IMR-90 (cell line): Measurements from ENCODE around the gene IGF2BP1. TPM values are rescaled to one million over a fixed set of nuclear protein-coding genes. Genes with fewer than 3 reads are reported as not detected.

Source experiments
- ATAC-seq: fragments of 200-7000 bp; cut with Tn5 transposase; 2 replicates; pipeline ENCODE4 v1.9.1; 2020; ENCODE audit warnings: low read depth, mild to moderate bottlenecking, moderate library complexity
- BruUV-seq: library from RNA; stranded (reverse); fragments of 400-500 nt; replicated peaks from 2 replicates; lab custom pipeline; 2021; lab: Mats Ljungman, UMichigan
- CTCF ChIA-PET: fragments of 300-600 bp; formaldehyde crosslinking; extraction: SDS; loops from one replicate; lab custom pipeline; 2021; ENCODE audit warnings: antibody characterized with exemption; lab: Yijun Ruan, JAX
- POLR2A ChIA-PET: fragments of 300-600 bp; sonication (Branson Sonifier 250); formaldehyde crosslinking; loops from one replicate; lab custom pipeline; 2022; ENCODE audit warnings: antibody characterized with exemption; ENCODE audit not compliant: unreplicated experiment; lab: Charles Lee
- DNase-seq: peaks from one replicate; pipeline ENCODE4 v3.0.0; 2013
- H2AFZ ChIP-seq: replicated peaks from 2 replicates; pipeline ENCODE3; 2013; ENCODE audit warnings: low read length, mild to moderate bottlenecking; ENCODE audit not compliant: poor library complexity
- H2AK5ac ChIP-seq: 2 replicates; pipeline ENCODE4 v1.6.1; 2013; ENCODE audit warnings: low read depth, low read length, inconsistent platforms
- H2AK9ac ChIP-seq: replicated peaks from 2 replicates; pipeline ENCODE3; 2013; ENCODE audit warnings: mild to moderate bottlenecking, low read depth, low read length, moderate library complexity; ENCODE audit not compliant: poor library complexity
- H2BK120ac ChIP-seq: 2 replicates; pipeline ENCODE4 v1.6.1; 2013; ENCODE audit warnings: low read depth, low read length, inconsistent platforms
- H2BK15ac ChIP-seq: 3 replicates; pipeline ENCODE4 v1.6.1; 2013; ENCODE audit warnings: low read depth, low read length, inconsistent platforms
- H2BK20ac ChIP-seq: 2 replicates; pipeline ENCODE4 v1.6.1; 2013; ENCODE audit warnings: low read depth, mild to moderate bottlenecking, inconsistent platforms, low read length, moderate library complexity
- H2BK5ac ChIP-seq: 2 replicates; pipeline ENCODE4 v1.6.1; 2013; ENCODE audit warnings: mild to moderate bottlenecking, low read depth, low read length, inconsistent platforms; ENCODE audit not compliant: poor library complexity, severe bottlenecking
- H3K14ac ChIP-seq: replicated peaks from 2 replicates; pipeline ENCODE4 v1.6.1; 2013; ENCODE audit warnings: low read depth, low read length, inconsistent platforms
- H3K18ac ChIP-seq: 2 replicates; pipeline ENCODE4 v1.6.1; 2013; ENCODE audit warnings: low read depth, low read length, control low read depth
- H3K23ac ChIP-seq: 2 replicates; pipeline ENCODE4 v1.6.1; 2013; ENCODE audit warnings: low read depth, low read length, inconsistent platforms
- H3K27ac ChIP-seq: 2 replicates; pipeline ENCODE4 v1.5.1; 2013; ENCODE audit warnings: mild to moderate bottlenecking, control low read depth, low read length; ENCODE audit not compliant: insufficient read depth
- H3K27me3 ChIP-seq: 2 replicates; pipeline ENCODE4 v1.6.1; 2013; ENCODE audit warnings: low read length; ENCODE audit not compliant: control insufficient read depth, insufficient read depth
- H3K36me3 ChIP-seq: 2 replicates; pipeline ENCODE4 v1.6.1; 2013; ENCODE audit warnings: low read length, mixed read lengths; ENCODE audit not compliant: control insufficient read depth, insufficient read depth
- H3K4ac ChIP-seq: 2 replicates; pipeline ENCODE4 v1.6.1; 2013; ENCODE audit warnings: low read depth, low read length, inconsistent platforms
- H3K4me1 ChIP-seq: 2 replicates; pipeline ENCODE4 v1.6.1; 2013; ENCODE audit warnings: low read length, mixed read lengths; ENCODE audit not compliant: control insufficient read depth, insufficient read depth
- H3K4me2 ChIP-seq: 2 replicates; pipeline ENCODE4 v1.6.1; 2013; ENCODE audit warnings: low read depth, mild to moderate bottlenecking, control low read depth, low read length, moderate library complexity
- H3K4me3 ChIP-seq: 2 replicates; pipeline ENCODE4 v1.5.1; 2013; ENCODE audit warnings: low read depth, mild to moderate bottlenecking, control low read depth, low read length, moderate library complexity; ENCODE audit not compliant: insufficient read depth
- H3K56ac ChIP-seq: 2 replicates; pipeline ENCODE4 v1.6.1; 2013; ENCODE audit warnings: low read length, inconsistent platforms; ENCODE audit not compliant: insufficient read depth; ENCODE audit errors: extremely low read depth
- H3K79me1 ChIP-seq, 2 experiments: 2 replicates each; pipeline ENCODE4 v1.6.1; 2013; ENCODE audit warnings: low read length in 2 of 2, inconsistent platforms in 1 of 2, low read depth in 1 of 2
- H3K9ac ChIP-seq: 2 replicates; pipeline ENCODE4 v1.6.1; 2013; ENCODE audit warnings: low read depth, low read length, control low read depth
- H3K9me1 ChIP-seq: 2 replicates; pipeline ENCODE4 v1.6.1; 2013; ENCODE audit warnings: low read length, inconsistent platforms; ENCODE audit not compliant: insufficient read depth
- H3K9me3 ChIP-seq: 2 replicates; pipeline ENCODE4 v1.6.1; 2013; ENCODE audit warnings: low read length; ENCODE audit not compliant: control insufficient read depth, insufficient read depth
- H4K20me1 ChIP-seq: 2 replicates; pipeline ENCODE4 v1.6.1; 2013; ENCODE audit warnings: low read length, inconsistent platforms; ENCODE audit not compliant: insufficient read depth
- H4K5ac ChIP-seq: 2 replicates; pipeline ENCODE4 v1.6.1; 2013; ENCODE audit warnings: mild to moderate bottlenecking, low read depth, low read length, control low read depth
- H4K8ac ChIP-seq, 2 experiments: 2 replicates each; pipeline ENCODE4 v1.6.1; 2013; ENCODE audit warnings: low read depth in 2 of 2, low read length in 2 of 2, control low read depth in 1 of 2, inconsistent platforms in 1 of 2
- H4K91ac ChIP-seq: 2 replicates; pipeline ENCODE4 v1.6.1; 2013; ENCODE audit warnings: low read depth, low read length, inconsistent platforms; ENCODE audit not compliant: insufficient read depth
- BHLHE40 ChIP-seq: fragments of 150-350 bp; IDR thresholded peaks from 2 replicates; pipeline ENCODE4 v1.6.1; 2016; ENCODE audit warnings: mild to moderate bottlenecking, low read depth, low read length
- CEBPB ChIP-seq: IDR thresholded peaks from 2 replicates; pipeline ENCODE4 v1.6.1; 2012; ENCODE audit warnings: low read depth, low read length, improper control_type of control experiment
- CHD1 ChIP-seq: IDR thresholded peaks from 2 replicates; pipeline ENCODE4 v1.6.1; 2012; ENCODE audit warnings: low read depth, low read length, improper control_type of control experiment
- CTCF ChIP-seq: conservative IDR thresholded peaks from 2 replicates; pipeline ENCODE4 v1.5.1; 2012; ENCODE audit warnings: mild to moderate bottlenecking, low read depth, low read length, improper control_type of control experiment
- ELK1 ChIP-seq: fragments of 150-350 bp; IDR thresholded peaks from 2 replicates; pipeline ENCODE4 v1.6.1; 2016; ENCODE audit warnings: low read depth, mild to moderate bottlenecking, low read length, moderate library complexity, borderline replicate concordance
- FOS ChIP-seq: fragments of 150-350 bp; IDR thresholded peaks from 2 replicates; pipeline ENCODE4 v1.6.1; 2016; ENCODE audit warnings: low read depth, low read length
- MAFK ChIP-seq: IDR thresholded peaks from 2 replicates; pipeline ENCODE4 v1.6.1; 2012; ENCODE audit warnings: low read depth, low read length, improper control_type of control experiment
- MAZ ChIP-seq: IDR thresholded peaks from 2 replicates; pipeline ENCODE4 v1.6.1; 2012; ENCODE audit warnings: low read depth, mild to moderate bottlenecking, low read length, improper control_type of control experiment, moderate library complexity, borderline replicate concordance
- MXI1 ChIP-seq: IDR thresholded peaks from 2 replicates; pipeline ENCODE4 v1.6.1; 2012; ENCODE audit warnings: low read depth, mild to moderate bottlenecking, low read length, moderate library complexity, borderline replicate concordance
- NFE2L2 ChIP-seq: fragments of 150-350 bp; IDR thresholded peaks from 2 replicates; pipeline ENCODE4 v1.6.1; 2016; ENCODE audit warnings: low read depth, mild to moderate bottlenecking, low read length
- POLR2A ChIP-seq: IDR thresholded peaks from 2 replicates; pipeline ENCODE4 v1.6.1; 2012; ENCODE audit warnings: mild to moderate bottlenecking, low read depth, low read length
- RAD21 ChIP-seq: IDR thresholded peaks from 2 replicates; pipeline ENCODE4 v1.6.1; 2012; ENCODE audit warnings: low read length, improper control_type of control experiment
- RFX5 ChIP-seq: IDR thresholded peaks from 2 replicates; pipeline ENCODE4 v1.8.0; 2012; ENCODE audit warnings: low read depth, mild to moderate bottlenecking, low read length, moderate library complexity
- USF2 ChIP-seq: fragments of 150-350 bp; IDR thresholded peaks from 2 replicates; pipeline ENCODE4 v1.6.1; 2017; ENCODE audit warnings: mild to moderate bottlenecking, antibody characterized with exemption, low read length, low read depth
- WGBS, 2 experiments: methylation state at CpG; one replicate each; pipeline versions ENCODE4 v1.1.5 to v1.1.7; 2013; ENCODE audit warnings: missing lambda C conversion rate in 2 of 2; ENCODE audit not compliant: insufficient read length in 1 of 2; ENCODE audit errors: extremely low coverage in 2 of 2; 5-methylcytosine and 5-hydroxymethylcytosine counted together
- dilution Hi-C: fragments of 300-500 bp; cut with HindIII; formaldehyde crosslinking; loops from one replicate; pipeline ENCODE4 v1.14.3; 2018; ENCODE audit warnings: low sequenced_read_pairs; ENCODE audit not compliant: unreplicated experiment
- in situ Hi-C: fragments of 300-500 bp; cut with MboI; formaldehyde crosslinking; loops from 3 replicates; pipeline ENCODE4 v1.14.3; 2019; ENCODE audit warnings: low sequenced_read_pairs, inconsistent platforms, mixed read lengths
- intact Hi-C: fragments of 100-400 bp; cut with micrococcal nuclease; formaldehyde crosslinking; loops from 2 replicates; pipeline ENCODE4 v1.10.0; 2022
- polyA plus RNA-seq, 3 experiments: library from polyadenylated mRNA; depleted of rRNA; stranded (reverse); fragments of >200 nt; gene quantifications; 2 replicates each; pipeline ENCODE4 v1.2.3, GENCODE V29; 2012; ENCODE audit warnings: low replicate concordance in 1 of 3
- total RNA-seq: library from RNA; depleted of rRNA; stranded (reverse); fragments of >200 nt; gene quantifications from 2 replicates; pipeline ENCODE4 v1.2.3, GENCODE V29; 2012

Gene IGF2BP1
- total and polyA plus RNA-seq, 2 of the 4 experiments (the other 2 are of a cell fraction) = 10.2 to 13.1 TPM

DNA sequence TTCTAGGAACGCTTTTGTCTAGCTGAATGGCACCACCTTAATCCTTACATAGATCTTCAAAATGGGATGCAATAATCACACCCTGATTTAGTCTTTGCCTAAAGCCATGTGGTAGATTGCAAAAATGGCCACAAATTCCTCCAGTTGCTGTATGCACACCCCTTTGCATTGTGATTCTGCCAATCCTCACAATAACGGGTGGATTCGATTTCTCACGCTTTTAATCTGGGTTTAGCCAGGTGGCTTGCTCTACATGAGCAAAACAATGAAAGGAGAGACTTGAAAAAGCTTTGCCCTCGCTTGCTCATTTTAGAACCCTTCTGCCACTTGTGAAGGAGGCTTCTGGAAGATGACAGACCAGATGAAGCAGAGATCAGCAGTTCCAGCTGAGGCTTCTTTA lies 85.0 kb downstream of the IGF2BP1 start:
- no peak overlapping the region for H3K4me3 ChIP-seq
- H3K18ac ChIP-seq = no peak overlapping the region
- peaks cover 4% of the 10 kb centered on the region; the same call in 1 of the 2 replicates for H3K9me1 ChIP-seq
- no peak overlapping the region for H3K4ac ChIP-seq
- WGBS, 2 experiments = no CpG with 5 or more reads among the region's 5 CpGs
- H2AFZ ChIP-seq = no peak overlapping the region
- DNase-seq = no peak
- H3K36me3 ChIP-seq = no peaks in the 10 kb centered on the region
- CTCF ChIA-PET = no interaction called here
- H4K91ac ChIP-seq = no peak overlapping the region
- intact Hi-C loops = no loop called here
- H2BK15ac ChIP-seq = no peak overlapping the region
- H2BK5ac ChIP-seq = no peak overlapping the region
- H3K9ac ChIP-seq = no peak overlapping the region
- TF ChIP-seq ELK1 (no peak), CTCF (no peak), USF2 (no peak), CHD1 (no peak), FOS (no peak), RAD21 (no peak), MAFK (no peak), NFE2L2 (no peak), MAZ (no peak), CEBPB (no peak), MXI1 (no peak), BHLHE40 (no peak), RFX5 (no peak), POLR2A (no peak)
- no peak overlapping the region for H2AK9ac ChIP-seq
- peaks cover 16% of the 10 kb centered on the region for H3K27me3 ChIP-seq
- H3K27ac ChIP-seq = no peak overlapping the region
- H2BK20ac ChIP-seq = no peak overlapping the region
- no peak overlapping the region for H4K8ac ChIP-seq
- H3K56ac ChIP-seq = no peak overlapping the region
- POLR2A ChIA-PET = no interaction called here
- H3K79me1 ChIP-seq = no peaks in the 10 kb centered on the region
- no peak overlapping the region for H3K4me2 ChIP-seq
- no peak overlapping the region for H4K5ac ChIP-seq
- H3K9me3 ChIP-seq = 0 out of 2 replicates have a peak, but pooled peaks cover 2% of the 10 kb centered on the region
- H3K23ac ChIP-seq = no peak overlapping the region
- peaks cover 8% of the 10 kb centered on the region for H3K4me1 ChIP-seq
- BruUV-seq = no TSS peak
- in situ Hi-C loops = no loop called here
- H3K14ac ChIP-seq = no peak overlapping the region
- ATAC-seq = no peak
- H2AK5ac ChIP-seq = 0 out of 2 replicates have a peak overlapping the region, but pooled peaks have one; percentile 27
- H4K20me1 ChIP-seq = no peaks in the 10 kb centered on the region
- H2BK120ac ChIP-seq = no peak overlapping the region
- dilution Hi-C loops = no loop called here
